ENCODE measurements around the gene RBMS2. TPM values are rescaled to one million over a fixed set of nuclear protein-coding genes. Genes with fewer than 3 reads are reported as not detected.

Gene RBMS2
- total RNA-seq, 6 donors from 2014 or later, result 43.0 to 113 (median 78.4) TPM

GRCh38 chr12:56591126-56591525, 69.5 kb downstream of the RBMS2 start:
- Histone ChIP-seq H3K4me3 (no peak overlapping the region), H3K27me3 (no peaks in the 10 kb centered on the region), H3K36me3 (peaks cover 31 to 92% (median 40%) of the 10 kb centered on the region in 4 donors), H3K27ac (peak overlapping the region in 1 of 4 donors; percentile 53), H3K4me1 (peaks cover 0 to 5% (median 1%) of the 10 kb centered on the region in 4 donors), H3K9me3 (no peaks in the 10 kb centered on the region)
- ATAC-seq (ENCODE audit: low FRiP score in 2 of 2) (no peak), DNase-seq (no peak)
- 81 to 87% methylated on average over 5 of the region's 5 CpGs for WGBS, 2 donors
- TF ChIP-seq POLR2AphosphoS5 (IDR thresholded peaks at IDR 0.05) (no peak), POLR2A (IDR thresholded peaks at IDR 0.05) (no peak), CTCF (IDR thresholded peaks at IDR 0.05) (no peak), EP300 (IDR thresholded peaks at IDR 0.05) (no peak)

GRCh38 chr12:56591961-56592360, 70.3 kb downstream of the RBMS2 start:
- H3K4me1 ChIP-seq, result peaks cover 0 to 5% (median 1%) of the 10 kb centered on the region in 4 donors
- H3K27me3 ChIP-seq, result no peaks in the 10 kb centered on the region
- no peak for ATAC-seq (ENCODE audit: low FRiP score in 2 of 2)
- no peak overlapping the region for H3K4me3 ChIP-seq
- no peak for DNase-seq
- TF ChIP-seq CTCF (IDR thresholded peaks at IDR 0.05) (no peak), POLR2AphosphoS5 (IDR thresholded peaks at IDR 0.05) (no peak), EP300 (IDR thresholded peaks at IDR 0.05) (no peak), POLR2A (IDR thresholded peaks at IDR 0.05) (no peak)
- H3K9me3 ChIP-seq, result no peaks in the 10 kb centered on the region
- peaks cover 25 to 92% (median 36%) of the 10 kb centered on the region in 4 donors for H3K36me3 ChIP-seq
- H3K27ac ChIP-seq, result peak overlapping the region in 1 of 4 donors; percentile 53

- DNase-seq, result peak in 1 of 2 donors; percentile 79
- WGBS, 2 donors, result 39% methylated on average over 8 of the region's 8 CpGs
Measured at GRCh38 chr12:56593909-56594621, 72.4 kb downstream of the RBMS2 start.

GRCh38 chr12:56596815-56597214, 75.2 kb downstream of the RBMS2 start:
- Histone ChIP-seq H3K4me3 (no peak overlapping the region), H3K4me1 (peaks cover 10 to 28% (median 18%) of the 10 kb centered on the region in 4 donors), H3K27me3 (no peaks in the 10 kb centered on the region), H3K9me3 (no peaks in the 10 kb centered on the region), H3K36me3 (peaks cover 35 to 93% (median 51%) of the 10 kb centered on the region in 4 donors), H3K27ac (peak overlapping the region in 3 of 4 donors; percentile 41 to 65 (median 48))
- DNase-seq (peak in 1 of 2 donors; percentile 38), ATAC-seq (ENCODE audit: low FRiP score in 2 of 2) (no peak)
- WGBS, 2 donors, result 41 to 64% methylated on average over 3 of the region's 3 CpGs
- peak in 1 of 2 donors; percentile 21 for TF ChIP-seq POLR2AphosphoS5 (IDR thresholded peaks at IDR 0.05)
- TF ChIP-seq POLR2A (IDR thresholded peaks at IDR 0.05), result no peak

More at GRCh38 chr12:56593909-56594621, 72.4 kb downstream of the RBMS2 start:
- Histone ChIP-seq H3K27me3 (no peaks in the 10 kb centered on the region), H3K4me1 (peaks cover 0 to 5% (median 1%) of the 10 kb centered on the region in 4 donors), H3K9me3 (no peaks in the 10 kb centered on the region), H3K36me3 (peaks cover 13 to 92% (median 30%) of the 10 kb centered on the region in 4 donors), H3K4me3 (no peak overlapping the region), H3K27ac (peak overlapping the region; percentile 44 to 70 (median 64))
- TF ChIP-seq POLR2AphosphoS5 (IDR thresholded peaks at IDR 0.05) (peak; percentile 48 to 70), EP300 (IDR thresholded peaks at IDR 0.05) (peak in 1 of 4 donors; percentile 59), CTCF (IDR thresholded peaks at IDR 0.05) (peak; percentile 60 to 86 (median 76)), POLR2A (IDR thresholded peaks at IDR 0.05) (no peak)
- peak; percentile 82 to 90 for ATAC-seq (ENCODE audit: low FRiP score in 2 of 2)

- Histone ChIP-seq H3K27ac (peak overlapping the region in 2 of 4 donors; percentile 62 to 71), H3K27me3 (no peaks in the 10 kb centered on the region), H3K9me3 (no peaks in the 10 kb centered on the region), H3K36me3 (peaks cover 55 to 100% (median 72%) of the 10 kb centered on the region in 4 donors), H3K4me1 (peaks cover 10 to 36% (median 23%) of the 10 kb centered on the region in 4 donors), H3K4me3 (peak overlapping the region in 1 of 4 donors; percentile 4)
- DNase-seq, result peak in 1 of 2 donors; percentile 57
- 95 to 96% methylated on average over 15 of the region's 15 CpGs for WGBS, 2 donors
- TF ChIP-seq EP300 (IDR thresholded peaks at IDR 0.05), result no peak
- TF ChIP-seq POLR2A (IDR thresholded peaks at IDR 0.05), result no peak
- TF ChIP-seq POLR2AphosphoS5 (IDR thresholded peaks at IDR 0.05), result no peak
- no peak for TF ChIP-seq CTCF (IDR thresholded peaks at IDR 0.05)
- no peak for ATAC-seq (ENCODE audit: low FRiP score in 2 of 2)
Measured at GRCh38 chr12:56599041-56599440, 77.4 kb downstream of the RBMS2 start.

Data from upper lobe of left lung (tissue), 6 donors.